T-helper 2 cell treated with Interferon-gamma antibody and Interleukin-4, amounts not matched to agents 100 ng/mL and 5 ng/mL, for 36 hours (primary cell): ENCODE data around the gene GPX3. TPM values are rescaled to one million over a fixed set of nuclear protein-coding genes. Genes with fewer than 3 reads are reported as not detected.

Experiments used
- intact Hi-C: fragments of 100-400 bp; cut with micrococcal nuclease; formaldehyde crosslinking; loops from one replicate; pipeline ENCODE4 v1.15.1; 2023
- total RNA-seq: library from RNA; stranded (reverse); gene quantifications from 2 replicates; pipeline ENCODE4 v1.2.3, GENCODE V29; 2022

Gene GPX3
- total RNA-seq, 1 donor from 2014 or later = not detected

- intact Hi-C loops = no loop called here
Observed at GRCh38 chr5:151033217-151033934, 13.0 kb downstream of the GPX3 start.

GRCh38 chr5:151034422-151035379 lies 14.3 kb downstream of the GPX3 start:
- intact Hi-C loops = no loop called here

- intact Hi-C loops = no loop called here
Observed at GRCh38 chr5:151036556-151036955, 16.2 kb downstream of the GPX3 start.

- intact Hi-C loops = no loop called here
Observed at GRCh38 chr5:151037561-151038411, 17.4 kb downstream of the GPX3 start.

GRCh38 chr5:151038412-151038745 lies 18.0 kb downstream of the GPX3 start:
- intact Hi-C loops = no loop called here

GRCh38 chr5:151038801-151039238 lies 18.4 kb downstream of the GPX3 start:
- intact Hi-C loops = no loop called here

GRCh38 chr5:151039665-151040064 lies 19.3 kb downstream of the GPX3 start:
- intact Hi-C loops = no loop called here

GRCh38 chr5:151040211-151040747 lies 19.9 kb downstream of the GPX3 start:
- intact Hi-C loops = no loop called here

- intact Hi-C loops = no loop called here
Observed at GRCh38 chr5:151041577-151042268, 21.3 kb downstream of the GPX3 start.

- intact Hi-C loops = no loop called here
Observed at GRCh38 chr5:151042453-151043093, 22.2 kb downstream of the GPX3 start.

- intact Hi-C loops = no loop called here
Observed at GRCh38 chr5:151047814-151048425, 27.5 kb downstream of the GPX3 start.

- intact Hi-C loops = no loop called here
Observed at GRCh38 chr5:151048526-151048925, 28.1 kb downstream of the GPX3 start.

- intact Hi-C loops = loop anchor here (1.0 to 5.0 kb wide), 4 partner anchors 30 to 113 kb away; partner anchors contain the start of gene TNIP1
Observed at GRCh38 chr5:151051066-151051930, 30.9 kb downstream of the GPX3 start.

GRCh38 chr5:151051931-151052608 lies 31.7 kb downstream of the GPX3 start:
- intact Hi-C loops = loop anchor here (1.0 to 5.0 kb wide), 4 partner anchors 29 to 112 kb away; partner anchors contain the start of gene TNIP1

GRCh38 chr5:151052836-151053235 lies 32.4 kb downstream of the GPX3 start:
- intact Hi-C loops = loop anchor here (5.0 kb wide), 1 partner anchor 44 kb away; no protein-coding TSS in a partner anchor

GRCh38 chr5:151053796-151054462 lies 33.5 kb downstream of the GPX3 start:
- intact Hi-C loops = loop anchor here (5.0 kb wide), 1 partner anchor 43 kb away; no protein-coding TSS in a partner anchor

- intact Hi-C loops = loop anchor here (5.0 kb wide), 1 partner anchor 43 kb away; no protein-coding TSS in a partner anchor
Observed at GRCh38 chr5:151054709-151055108, 34.3 kb downstream of the GPX3 start.
